HG02763 (cell line): ENCODE measurements around the gene PHF23.

Experiments used
- ATAC-seq: cut with Tn5 transposase; IDR thresholded peaks from one replicate; pipeline ENCODE4 v1.9.1; 2021; ENCODE audit warnings: mild to moderate bottlenecking, moderate library complexity; ENCODE audit not compliant: unreplicated experiment

PHF23 gene

GRCh38 chr17:7238420-7239090, 702 bp downstream of the PHF23 start:
- ATAC-seq = no peak

DNA sequence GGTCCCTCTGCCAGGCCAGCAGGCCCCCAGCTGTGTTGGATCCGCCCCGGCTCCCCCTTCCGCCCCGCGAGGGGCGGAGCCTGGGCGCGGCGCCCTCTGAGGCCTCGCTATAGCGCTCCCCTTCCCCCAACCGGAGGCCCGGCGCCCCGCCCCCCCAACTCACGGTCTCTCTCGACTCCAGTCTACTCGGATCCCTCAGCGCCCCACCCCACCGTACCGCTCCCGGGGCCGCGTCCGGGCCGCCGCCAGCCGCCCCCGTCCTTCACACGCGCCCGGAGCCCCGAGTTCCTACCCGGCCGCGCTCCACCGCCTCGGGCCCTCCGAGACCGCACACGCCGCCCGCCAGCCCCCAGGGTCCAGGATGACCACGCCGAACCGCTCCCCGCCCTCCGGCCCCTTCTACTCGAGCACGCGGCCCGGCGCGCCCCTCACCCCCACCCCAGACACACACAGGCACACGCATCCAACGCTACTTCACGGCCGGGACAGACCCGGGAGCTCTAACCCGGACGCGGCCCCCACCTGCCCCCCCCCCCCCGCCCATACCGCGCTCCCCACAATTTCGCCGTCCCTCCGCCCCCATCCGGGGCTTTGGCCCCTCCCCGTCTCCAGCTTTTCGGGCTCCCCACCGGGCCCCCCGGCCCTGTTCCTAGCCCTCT, 1.4 kb downstream of the PHF23 start:
- no peak for ATAC-seq

DNA sequence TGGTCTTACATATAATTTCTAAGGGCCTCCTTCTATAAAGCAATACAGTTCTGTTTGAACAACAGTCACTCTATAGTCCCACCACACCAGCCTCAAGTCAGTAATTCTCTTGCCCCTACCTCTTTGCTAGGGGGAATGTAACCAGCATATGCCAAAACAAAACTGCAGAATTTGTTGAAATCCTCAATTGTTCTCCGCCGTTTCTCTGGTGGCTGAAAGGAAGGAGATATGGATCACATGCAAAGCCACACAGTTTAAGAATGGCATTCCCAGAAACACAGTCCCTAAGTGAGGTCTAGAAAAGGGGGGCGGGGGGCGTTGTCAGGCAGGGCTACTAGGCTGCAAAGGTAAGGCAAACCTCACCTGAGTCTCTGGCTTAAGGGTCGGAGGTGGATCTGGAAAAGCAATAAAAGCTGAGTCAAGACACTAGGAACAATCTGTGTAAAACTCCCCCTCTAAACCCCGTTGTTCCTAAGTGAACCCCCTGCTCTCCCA, 1.9 kb downstream of the PHF23 start:
- ATAC-seq = no peak

GRCh38 chr17:7236808-7237207, 2.4 kb downstream of the PHF23 start:
- ATAC-seq = no peak

- ATAC-seq = no peak
Measured at GRCh38 chr17:7235693-7236665, 3.3 kb downstream of the PHF23 start.

DNA sequence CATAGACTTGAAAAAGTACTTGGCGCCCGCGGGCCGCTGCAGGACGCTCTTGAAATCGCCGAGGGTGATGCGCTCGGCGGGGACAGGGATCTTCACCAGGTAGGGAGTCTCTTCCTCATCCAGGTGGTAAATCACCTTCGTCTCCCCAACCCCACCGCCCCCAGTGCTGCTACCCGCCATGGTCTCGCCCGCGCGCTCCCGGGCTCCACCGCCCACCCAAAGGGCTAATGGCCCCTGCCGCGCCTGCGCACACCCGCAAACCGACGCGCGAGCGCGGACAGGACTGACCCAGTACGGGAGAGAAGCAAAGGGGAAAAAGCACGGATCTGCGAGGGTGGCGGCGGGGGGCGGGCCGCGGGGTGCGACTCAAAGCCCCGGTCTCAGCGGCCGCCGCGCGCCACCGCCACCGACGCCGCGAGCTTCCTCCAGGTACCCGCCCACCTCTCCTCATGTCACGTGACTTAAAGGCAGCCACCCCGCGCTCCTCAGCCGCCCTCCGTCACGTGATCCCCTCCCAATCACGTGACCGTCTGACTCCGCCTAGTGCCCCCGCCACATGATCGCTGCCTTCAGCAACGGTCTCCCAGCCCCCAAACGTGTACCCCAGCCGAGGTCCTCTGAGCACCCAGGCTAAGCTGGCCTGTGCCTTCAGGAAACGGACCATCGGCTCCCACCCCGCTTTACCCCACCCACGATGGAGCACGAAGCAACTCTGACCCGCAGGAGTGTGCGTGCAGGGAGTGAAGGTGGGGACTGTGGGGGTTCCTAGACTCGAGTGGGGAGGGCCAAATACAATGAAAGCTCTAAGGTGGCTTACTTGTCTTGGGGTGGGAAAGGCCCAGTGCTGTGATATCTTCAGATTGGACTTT, 4.9 kb downstream of the PHF23 start, which contains the start of gene DVL2:
Gene DVL2 (minus strand): TSS at position 435 of the 869 bp plus-strand sequence. CDS start 255 bp downstream, at position 180.
- ATAC-seq = peak; percentile 47

GRCh38 chr17:7233701-7234082, 5.6 kb downstream of the PHF23 start:
- ATAC-seq = no peak

GRCh38 chr17:7232114-7232513, 7.1 kb downstream of the PHF23 start:
- ATAC-seq = no peak

- no peak for ATAC-seq
Measured at GRCh38 chr17:7229504-7229903, 9.8 kb downstream of the PHF23 start.

DNA sequence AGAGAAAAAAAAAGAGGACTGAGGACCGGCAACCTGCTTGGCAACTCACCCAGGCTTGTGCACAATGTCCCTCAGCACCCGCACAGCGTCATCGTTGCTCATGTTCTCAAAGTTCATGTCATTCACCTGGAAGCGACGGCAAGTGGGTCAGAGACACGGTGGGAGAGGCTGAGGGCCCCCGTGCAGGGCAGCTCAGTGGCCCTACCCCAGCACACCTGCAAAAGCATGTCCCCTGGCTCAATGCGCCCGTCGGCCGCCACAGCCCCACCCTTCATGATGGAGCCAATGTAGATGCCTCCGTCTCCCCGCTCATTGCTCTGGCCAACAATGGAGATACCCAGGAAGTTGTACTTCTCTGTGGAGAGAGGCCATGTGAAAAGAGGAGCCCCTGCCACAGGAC, 10.3 kb downstream of the PHF23 start:
- ATAC-seq = no peak

- no peak for ATAC-seq
Measured at GRCh38 chr17:7226721-7227710, 12.2 kb downstream of the PHF23 start.

- no peak for ATAC-seq
Measured at GRCh38 chr17:7225711-7226331, 13.4 kb downstream of the PHF23 start.

DNA sequence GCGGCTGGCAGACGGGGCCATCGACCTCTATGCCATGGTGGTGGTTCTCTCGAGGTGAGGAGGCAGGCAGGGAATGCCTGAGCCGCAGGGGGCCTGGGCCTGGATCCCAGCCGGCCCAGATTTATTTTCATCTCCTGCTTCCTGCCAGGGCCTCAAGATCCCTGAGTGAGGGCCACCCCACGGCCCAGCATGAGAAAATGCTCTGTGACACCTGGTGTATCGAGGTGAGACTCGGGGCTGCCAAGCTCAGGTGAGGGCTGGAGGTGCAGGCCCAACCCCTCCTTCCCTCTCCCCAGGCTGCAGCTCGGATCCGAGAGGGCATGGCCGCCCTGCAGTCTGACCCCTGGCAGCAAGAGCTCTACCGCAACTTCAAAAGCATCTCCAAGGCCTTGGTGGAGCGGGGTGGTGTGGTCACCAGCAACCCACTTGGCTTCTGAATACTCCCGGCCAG, 14.6 kb downstream of the PHF23 start:
- no peak for ATAC-seq

- ATAC-seq = no peak
Measured at GRCh38 chr17:7224110-7224509, 15.1 kb downstream of the PHF23 start.

- ATAC-seq = no peak
Measured at GRCh38 chr17:7223375-7223774, 15.9 kb downstream of the PHF23 start.

DNA sequence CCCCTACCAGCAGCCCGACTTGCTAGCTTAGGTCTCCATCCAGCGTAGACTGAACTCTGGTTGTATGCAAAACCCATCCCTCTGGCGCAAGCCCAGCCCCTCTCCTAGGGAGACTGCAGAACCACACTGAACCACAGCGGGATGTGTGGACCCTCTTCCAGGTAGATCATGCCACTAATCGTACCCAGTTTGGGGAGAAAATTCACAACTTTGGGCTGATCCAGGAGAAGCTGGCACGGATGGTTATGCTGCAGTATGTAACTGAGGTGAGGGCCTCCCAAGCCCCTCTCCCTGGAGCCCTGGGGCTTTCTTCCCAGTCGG, 16.3 kb downstream of the PHF23 start:
- ATAC-seq = no peak

- no peak for ATAC-seq
Measured at GRCh38 chr17:7222093-7222971, 16.9 kb downstream of the PHF23 start.
